HG02970 (cell line): ENCODE results near the gene CAMKMT.
A peak's percentile ranks its signal among the peaks of the same experiment; 100 is the strongest.
"Not testable (repeated sequence)": the region's sequence is repeated elsewhere in the genome, so short reads cannot be mapped to it uniquely, and the experiment has no call there.

Experiments used
- ATAC-seq: cut with Tn5 transposase; IDR thresholded peaks from one replicate; pipeline ENCODE4 v1.9.1; 2021; ENCODE audit warnings: mild to moderate bottlenecking, moderate library complexity, moderate number of reproducible peaks; ENCODE audit not compliant: unreplicated experiment, low FRiP score

CAMKMT gene

GRCh38 chr2:44579837-44580230 lies 218.1 kb downstream of the CAMKMT start:
- ATAC-seq, result no peak

- no peak for ATAC-seq
Measured at GRCh38 chr2:44580875-44581515, 219.2 kb downstream of the CAMKMT start.

GRCh38 chr2:44582363-44583008 lies 220.7 kb downstream of the CAMKMT start:
- ATAC-seq, result no peak

GRCh38 chr2:44595615-44596014 lies 233.9 kb downstream of the CAMKMT start:
- not testable (repeated sequence) for ATAC-seq

GRCh38 chr2:44596537-44597320 lies 235.0 kb downstream of the CAMKMT start:
- no peak for ATAC-seq

- no peak for ATAC-seq
Measured at GRCh38 chr2:44598330-44599119, 236.8 kb downstream of the CAMKMT start.

- no peak for ATAC-seq
Measured at GRCh38 chr2:44599130-44599529, 237.4 kb downstream of the CAMKMT start.

GRCh38 chr2:44602446-44602845 lies 240.7 kb downstream of the CAMKMT start:
- ATAC-seq, result no peak

- no peak for ATAC-seq
Measured at GRCh38 chr2:44605511-44605910, 243.8 kb downstream of the CAMKMT start.

GRCh38 chr2:44612276-44612675 lies 250.5 kb downstream of the CAMKMT start:
- ATAC-seq, result no peak

- no peak for ATAC-seq
Measured at GRCh38 chr2:44614940-44615339, 253.2 kb downstream of the CAMKMT start.

GRCh38 chr2:44615950-44616518 lies 254.3 kb downstream of the CAMKMT start:
- ATAC-seq, result no peak

- peak; percentile 40 for ATAC-seq
Measured at GRCh38 chr2:44616667-44617155, 255.0 kb downstream of the CAMKMT start.

- no peak for ATAC-seq
Measured at GRCh38 chr2:44618251-44619023, 256.7 kb downstream of the CAMKMT start.

- no peak for ATAC-seq
Measured at GRCh38 chr2:44620189-44620990, 258.6 kb downstream of the CAMKMT start.

GRCh38 chr2:44623622-44624351 lies 262.0 kb downstream of the CAMKMT start:
- no peak for ATAC-seq

- ATAC-seq, result no peak
Measured at GRCh38 chr2:44628297-44628696, 266.6 kb downstream of the CAMKMT start.
